Hippocampal formation (tissue), 2 donors: ENCODE measurements around the gene MYRF.

Source experiments
- DNase-seq, 2 donors: peaks; one replicate each; lab custom pipeline; 2025; lab: John Stamatoyannopoulos, UW

Gene MYRF

GRCh38 chr11:61760946-61761345 is 8.5 kb downstream of the MYRF start:
- DNase-seq = peak; percentile 80 to 86

GRCh38 chr11:61761440-61762222 is 9.2 kb downstream of the MYRF start:
- DNase-seq = no peak

- DNase-seq = no peak
Measured at GRCh38 chr11:61762223-61762615, 9.8 kb downstream of the MYRF start.

- no peak for DNase-seq
Measured at GRCh38 chr11:61762798-61763197, 10.4 kb downstream of the MYRF start.

- DNase-seq = no peak
Measured at GRCh38 chr11:61763930-61764605, 11.6 kb downstream of the MYRF start.

- no peak for DNase-seq
Measured at GRCh38 chr11:61764606-61765260, 12.3 kb downstream of the MYRF start.

- no peak for DNase-seq
Measured at GRCh38 chr11:61765550-61766253, 13.3 kb downstream of the MYRF start.

GRCh38 chr11:61766353-61766841 is 14.0 kb downstream of the MYRF start:
- no peak for DNase-seq

- DNase-seq = no peak
Measured at GRCh38 chr11:61768376-61769076, 16.1 kb downstream of the MYRF start.

- DNase-seq = no peak
Measured at GRCh38 chr11:61769169-61769920, 16.9 kb downstream of the MYRF start.

GRCh38 chr11:61769946-61770683 is 17.7 kb downstream of the MYRF start:
- no peak for DNase-seq

GRCh38 chr11:61771195-61771894 is 18.9 kb downstream of the MYRF start:
- DNase-seq = no peak

GRCh38 chr11:61771985-61772455 is 19.6 kb downstream of the MYRF start:
- no peak for DNase-seq

GRCh38 chr11:61773356-61773755 is 20.9 kb downstream of the MYRF start:
- no peak for DNase-seq

- no peak for DNase-seq
Measured at GRCh38 chr11:61773809-61774208, 21.4 kb downstream of the MYRF start.

GRCh38 chr11:61774411-61774810 is 22.0 kb downstream of the MYRF start:
- peak in 1 of 2 donors; percentile 24 for DNase-seq

GRCh38 chr11:61775106-61775505 is 22.7 kb downstream of the MYRF start:
- DNase-seq = no peak

- no peak for DNase-seq
Measured at GRCh38 chr11:61775606-61776554, 23.4 kb downstream of the MYRF start.
